ENCODE results near the gene AREL1. TPM values are rescaled to one million over a fixed set of nuclear protein-coding genes. Genes with fewer than 3 reads are reported as not detected.

AREL1 gene
- total RNA-seq, 4 donors from 2014 or later: 18.0 to 44.2 (median 30.1) TPM

DNA sequence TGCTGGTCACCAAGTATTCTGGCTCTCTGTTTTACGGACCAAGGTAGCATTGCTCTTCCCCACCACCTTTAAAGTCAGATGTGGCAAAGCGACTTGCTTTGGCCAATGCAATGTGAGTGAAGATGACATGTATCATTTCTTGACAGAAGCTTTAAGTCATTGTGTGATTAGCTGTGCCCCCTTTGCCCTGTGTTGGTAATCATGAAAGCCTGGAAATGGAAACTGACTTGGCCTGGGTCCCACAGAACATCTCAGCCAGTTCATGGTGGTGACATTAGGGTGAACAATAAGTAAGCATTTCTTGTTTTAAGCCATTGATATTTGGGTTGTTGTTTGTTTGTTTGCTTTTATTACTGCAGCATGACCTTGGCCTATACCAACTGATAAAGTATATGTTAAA, 34.4 kb upstream of the AREL1 start:
- Histone ChIP-seq H3K27me3 (no peaks in the 10 kb centered on the region), H3K9me3 (no peaks in the 10 kb centered on the region), H3K27ac (no peak overlapping the region), H3K4me1 (no peaks in the 10 kb centered on the region), H3K4me3 (no peak overlapping the region), H3K36me3 (no peaks in the 10 kb centered on the region)
- DNase-seq (ENCODE audit: low spot score in 2 of 2): no peak
- WGBS: 87% methylated on average over 2 of the region's 2 CpGs
- TF ChIP-seq POLR2AphosphoS5 (IDR thresholded peaks at IDR 0.05): no peak
- TF ChIP-seq, protein P1, sequence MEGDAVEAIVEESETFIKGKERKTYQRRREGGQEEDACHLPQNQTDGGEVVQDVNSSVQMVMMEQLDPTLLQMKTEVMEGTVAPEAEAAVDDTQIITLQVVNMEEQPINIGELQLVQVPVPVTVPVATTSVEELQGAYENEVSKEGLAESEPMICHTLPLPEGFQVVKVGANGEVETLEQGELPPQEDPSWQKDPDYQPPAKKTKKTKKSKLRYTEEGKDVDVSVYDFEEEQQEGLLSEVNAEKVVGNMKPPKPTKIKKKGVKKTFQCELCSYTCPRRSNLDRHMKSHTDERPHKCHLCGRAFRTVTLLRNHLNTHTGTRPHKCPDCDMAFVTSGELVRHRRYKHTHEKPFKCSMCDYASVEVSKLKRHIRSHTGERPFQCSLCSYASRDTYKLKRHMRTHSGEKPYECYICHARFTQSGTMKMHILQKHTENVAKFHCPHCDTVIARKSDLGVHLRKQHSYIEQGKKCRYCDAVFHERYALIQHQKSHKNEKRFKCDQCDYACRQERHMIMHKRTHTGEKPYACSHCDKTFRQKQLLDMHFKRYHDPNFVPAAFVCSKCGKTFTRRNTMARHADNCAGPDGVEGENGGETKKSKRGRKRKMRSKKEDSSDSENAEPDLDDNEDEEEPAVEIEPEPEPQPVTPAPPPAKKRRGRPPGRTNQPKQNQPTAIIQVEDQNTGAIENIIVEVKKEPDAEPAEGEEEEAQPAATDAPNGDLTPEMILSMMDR (IDR thresholded peaks at IDR 0.05): no peak

DNA sequence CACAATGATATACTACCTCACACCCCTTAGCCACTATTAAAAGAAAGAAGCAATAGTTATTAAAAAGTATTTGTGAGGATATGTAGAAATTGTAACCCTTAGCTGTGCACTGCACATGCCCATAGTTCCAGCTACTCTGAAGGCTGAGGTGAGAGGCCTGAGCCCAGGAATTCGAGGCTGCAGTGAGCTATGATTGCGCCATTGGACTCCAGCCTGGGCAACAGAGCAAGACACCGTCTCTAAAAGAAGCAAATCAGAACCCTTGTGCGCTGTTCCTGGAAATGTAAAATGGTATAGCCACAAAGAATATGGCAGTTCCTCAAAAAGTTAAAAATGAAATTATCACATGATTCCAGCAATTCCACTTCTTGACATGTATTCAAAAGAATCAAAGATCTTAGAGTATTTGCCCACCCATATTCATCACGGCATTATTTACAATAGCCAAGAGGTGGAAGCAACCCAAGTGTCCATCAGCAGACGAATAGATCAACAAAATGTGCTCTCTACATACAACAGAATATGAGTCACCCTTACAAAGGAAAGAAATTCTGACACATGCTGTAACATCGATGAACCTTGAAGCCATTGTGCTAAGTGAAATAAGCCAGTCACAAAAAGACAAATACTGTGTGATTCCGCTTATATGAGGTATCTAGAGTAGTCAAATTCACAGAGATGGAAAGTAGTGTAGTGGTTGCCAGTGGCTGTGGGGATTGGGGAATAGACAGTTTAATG, 26.6 kb upstream of the AREL1 start:
- DNase-seq (ENCODE audit: low spot score in 2 of 2): no peak
- Histone ChIP-seq H3K4me3 (no peak overlapping the region), H3K27me3 (no peaks in the 10 kb centered on the region), H3K4me1 (no peaks in the 10 kb centered on the region), H3K9me3 (no peaks in the 10 kb centered on the region), H3K27ac (no peak overlapping the region), H3K36me3 (peaks cover 43% of the 10 kb centered on the region)
- no peak for TF ChIP-seq POLR2A (IDR thresholded peaks at IDR 0.05)
- 91% methylated on average over 8 of the region's 8 CpGs for WGBS

DNA sequence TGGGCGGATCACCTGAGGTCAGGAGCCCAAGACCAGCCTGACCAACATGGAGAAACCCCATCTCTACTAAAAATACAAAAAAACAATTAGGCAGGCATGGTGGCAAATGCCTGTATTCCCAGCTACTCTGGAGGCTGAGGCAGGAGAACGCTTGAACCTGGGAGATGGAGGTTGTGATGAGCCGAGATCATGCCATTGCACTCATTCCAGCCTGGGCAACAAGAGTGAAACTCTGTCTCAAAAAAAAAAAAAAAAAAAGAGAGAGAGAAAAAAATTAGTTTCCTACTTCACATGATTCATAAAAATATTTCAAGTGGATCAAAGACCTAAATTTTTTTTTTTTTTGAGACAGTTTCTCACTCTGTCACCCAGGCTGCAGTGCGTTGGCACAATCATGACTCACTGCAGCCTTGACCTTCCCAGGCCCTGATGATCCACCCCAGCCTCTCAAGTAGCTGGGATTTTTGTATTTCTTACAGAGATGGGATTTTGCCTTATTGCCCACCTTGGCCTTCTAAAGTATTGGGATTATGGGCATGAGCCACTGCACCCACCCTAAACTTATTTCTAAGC, 25.0 kb upstream of the AREL1 start:
- H3K9me3 ChIP-seq: no peaks in the 10 kb centered on the region
- no peaks in the 10 kb centered on the region for H3K4me1 ChIP-seq
- DNase-seq (ENCODE audit: low spot score in 2 of 2): no peak
- H3K4me3 ChIP-seq: no peak overlapping the region
- TF ChIP-seq EP300 (IDR thresholded peaks at IDR 0.05) (no peak), POLR2AphosphoS5 (IDR thresholded peaks at IDR 0.05) (no peak), POLR2A (IDR thresholded peaks at IDR 0.05) (no peak)
- TF ChIP-seq, protein P1 (IDR thresholded peaks at IDR 0.05): no peak
- 93% methylated on average over 4 of the region's 4 CpGs for WGBS
- peaks cover 59% of the 10 kb centered on the region for H3K36me3 ChIP-seq
- H3K27ac ChIP-seq: no peak overlapping the region
- H3K27me3 ChIP-seq: no peaks in the 10 kb centered on the region

DNA sequence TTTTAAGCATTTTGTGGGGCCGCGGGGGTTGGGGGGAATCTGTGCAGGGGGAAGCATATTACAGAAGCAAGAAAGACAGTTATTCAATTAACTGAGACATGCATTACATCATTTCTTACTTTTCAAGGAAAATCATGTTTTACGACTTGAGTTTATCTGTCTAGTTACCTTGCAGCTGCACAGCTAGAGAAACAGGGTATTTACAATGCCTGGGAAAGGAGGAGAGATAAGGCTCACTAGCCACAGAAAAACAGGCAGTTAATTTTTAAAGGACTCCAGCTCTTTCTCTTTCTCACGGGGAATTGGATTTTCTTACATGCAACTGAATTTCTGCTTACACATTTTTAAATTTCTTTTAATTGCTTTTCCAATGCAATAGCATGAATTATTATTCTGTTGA, 22.2 kb upstream of the AREL1 start:
- H3K27ac ChIP-seq: no peak overlapping the region
- H3K4me1 ChIP-seq: no peaks in the 10 kb centered on the region
- peaks cover 67% of the 10 kb centered on the region for H3K36me3 ChIP-seq
- no peak for TF ChIP-seq POLR2A (IDR thresholded peaks at IDR 0.05)
- no peak for TF ChIP-seq POLR2AphosphoS5 (IDR thresholded peaks at IDR 0.05)
- TF ChIP-seq, protein P1 (IDR thresholded peaks at IDR 0.05): no peak
- TF ChIP-seq EP300 (IDR thresholded peaks at IDR 0.05): no peak
- H3K4me3 ChIP-seq: no peak overlapping the region
- H3K9me3 ChIP-seq: no peaks in the 10 kb centered on the region
- no peak for DNase-seq (ENCODE audit: low spot score in 2 of 2)
- no peaks in the 10 kb centered on the region for H3K27me3 ChIP-seq
- 93% methylated on average over 4 of the region's 4 CpGs for WGBS

DNA sequence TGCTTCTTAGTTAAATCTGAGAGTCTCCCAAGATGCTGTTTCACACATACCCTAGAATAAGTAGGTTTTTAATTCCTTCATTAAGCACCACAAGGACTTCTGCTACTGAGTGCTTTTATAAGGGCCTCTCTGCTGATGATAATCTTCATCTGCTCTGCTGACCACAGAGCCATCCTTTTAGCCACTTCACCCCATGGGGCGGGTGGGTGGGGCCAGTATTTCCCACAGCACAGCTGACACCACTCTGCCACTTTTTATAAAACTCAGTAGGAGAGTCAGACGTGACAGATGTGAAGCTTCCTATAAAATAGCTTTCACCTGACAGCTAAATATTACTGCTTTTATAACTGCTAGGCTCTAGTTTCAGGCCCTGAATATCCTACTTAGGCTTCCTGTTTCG, 20.3 kb upstream of the AREL1 start:
- Histone ChIP-seq H3K36me3 (peaks cover 60% of the 10 kb centered on the region), H3K27me3 (no peaks in the 10 kb centered on the region), H3K27ac (no peak overlapping the region), H3K4me3 (no peak overlapping the region), H3K4me1 (no peaks in the 10 kb centered on the region), H3K9me3 (no peaks in the 10 kb centered on the region)
- WGBS: 86% methylated on average over 3 of the region's 3 CpGs
- DNase-seq (ENCODE audit: low spot score in 2 of 2): no peak
- no peak for TF ChIP-seq POLR2AphosphoS5 (IDR thresholded peaks at IDR 0.05)
- TF ChIP-seq EP300 (IDR thresholded peaks at IDR 0.05): no peak
- TF ChIP-seq, protein P1 (IDR thresholded peaks at IDR 0.05): no peak
- TF ChIP-seq POLR2A (IDR thresholded peaks at IDR 0.05): no peak

Measured in suprapubic skin (tissue), 4 donors.